ENCODE measurements around the gene SLC10A7.

DNA sequence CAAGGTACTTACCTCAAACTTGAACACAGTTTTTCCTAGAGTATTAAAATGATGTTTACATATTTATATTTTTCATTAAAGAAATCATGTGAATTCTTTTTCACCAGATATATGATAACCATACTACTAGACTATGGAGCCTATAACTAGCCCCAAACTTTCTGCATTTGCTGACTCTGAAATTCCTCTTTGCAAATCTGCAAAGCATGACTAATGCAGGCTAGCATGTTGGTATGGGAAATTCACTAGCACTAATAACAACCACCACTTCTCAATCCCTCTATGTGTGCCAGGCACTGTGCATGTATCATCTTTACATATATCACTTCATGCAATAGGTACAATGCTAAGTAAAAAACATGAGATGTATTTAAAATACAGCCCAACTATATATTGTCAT is 51.1 kb downstream of the SLC10A7 start:
- no peak for TF ChIP-seq SUZ12 (IDR thresholded peaks at IDR 0.05; ENCODE audit: extremely low read depth, insufficient read depth, insufficient read length)
- TF ChIP-seq ZNF274 (IDR thresholded peaks at IDR 0.05; ENCODE audit: low read depth, low read length) = no peak
- no peak for TF ChIP-seq YY1 (IDR thresholded peaks at IDR 0.05; ENCODE audit: insufficient read depth, insufficient read length)
